H1 (cell line): ENCODE measurements around the gene TTC23. TPM values are rescaled to one million over a fixed set of nuclear protein-coding genes. Genes with fewer than 3 reads are reported as not detected.

Experiments
- ATF2 ChIP-seq: IDR thresholded peaks from 2 replicates; pipeline ENCODE4 v1.6.1; 2012; ENCODE audit warnings: low read length, inconsistent platforms
- ATF3 ChIP-seq: IDR thresholded peaks from 2 replicates; pipeline ENCODE4 v1.6.1; 2011; ENCODE audit warnings: low read depth, mild to moderate bottlenecking, low read length; ENCODE audit not compliant: insufficient read depth
- CHD7 ChIP-seq: fragments of 300-600 bp; sonication (generic); IDR thresholded peaks from 2 replicates; pipeline ENCODE4 v1.7.1; 2012; ENCODE audit warnings: low read length, moderate library complexity, mild to moderate bottlenecking, inconsistent platforms; ENCODE audit not compliant: insufficient replicate concordance
- KDM4A ChIP-seq: IDR thresholded peaks from one replicate; pipeline ENCODE4 v1.7.1; 2012; ENCODE audit warnings: low read depth, mild to moderate bottlenecking, moderate library complexity, low read length, inconsistent platforms; ENCODE audit not compliant: severe bottlenecking
- KDM5A ChIP-seq: fragments of 200-600 bp; IDR thresholded peaks from 2 replicates; pipeline ENCODE4 v1.7.1; 2012; ENCODE audit warnings: mild to moderate bottlenecking, low read length, inconsistent platforms, mixed read lengths
- NANOG ChIP-seq: IDR thresholded peaks from 2 replicates; pipeline ENCODE4 v1.6.1; 2011; ENCODE audit warnings: low read length, low read depth, mild to moderate bottlenecking, inconsistent platforms; ENCODE audit not compliant: insufficient read depth, poor library complexity, severe bottlenecking
- NRF1 ChIP-seq: IDR thresholded peaks from 2 replicates; pipeline ENCODE4 v1.6.1; 2011; ENCODE audit warnings: mild to moderate bottlenecking, low read depth, low read length, improper control_type of control experiment
- RXRA ChIP-seq: IDR thresholded peaks from 2 replicates; pipeline ENCODE4 v1.6.1; 2011; ENCODE audit warnings: low read depth, mild to moderate bottlenecking, low read length, moderate library complexity; ENCODE audit not compliant: insufficient read depth
- polyA plus RNA-seq, 7 experiments: library from polyadenylated mRNA; depleted of rRNA in 3 of 7; stranded (reverse) in 5 of 7; unstranded in 2 of 7; fragments of >200 nt in 5 of 7; fragments of 200-250 nt in 2 of 7; gene quantifications; 1 replicate in 5 of 7; 2 replicates in 1 of 7; 4 replicates in 1 of 7; pipeline versions ENCODE4 v1.2.1 to v1.2.3, GENCODE V29; 2011 to 2013; ENCODE audit warnings: missing spikeins in 2 of 7, mixed read lengths in 2 of 7
- total RNA-seq: library from RNA; stranded (reverse); fragmentation: NEBNext Ultra II Directional; extraction: Animal tissue kit (Norgen Biotek cat#: 25700); gene quantifications from 2 replicates; pipeline ENCODE4 v1.2.1, GENCODE V29; 2021

TTC23 gene
- total and polyA plus RNA-seq, 2 of the 8 experiments (the other 6 are each of a cell fraction or from before 2014, with no cell fraction given): 4.8 to 23.0 TPM

- TF ChIP-seq ATF2: no peak
- no peak for TF ChIP-seq ATF3
- no peak for TF ChIP-seq KDM4A
- TF ChIP-seq KDM5A: no peak
- TF ChIP-seq CHD7: no peak
- no peak for TF ChIP-seq NRF1
- TF ChIP-seq NANOG: no peak
- TF ChIP-seq RXRA: no peak
Measured at GRCh38 chr15:99283717-99284116, 34.3 kb upstream of the TTC23 start (continued).
